NCI-H524 treated with DMSO at 0.1 percent for 48 hours (cell line): Measurements from ENCODE around the gene RNLS.
"Not testable (repeated sequence)": the region's sequence is repeated elsewhere in the genome, so short reads cannot be mapped to it uniquely, and the experiment has no call there.

Experiments
- DNase-seq: peaks from one replicate; lab custom pipeline; 2025; lab: John Stamatoyannopoulos, UW

RNLS gene

GRCh38 chr10:88293651-88294230 is 289.4 kb downstream of the RNLS start:
- no peak for DNase-seq

- no peak for DNase-seq
Measured at GRCh38 chr10:88293073-88293472, 290.0 kb downstream of the RNLS start.

GRCh38 chr10:88292185-88292514 is 291.0 kb downstream of the RNLS start:
- DNase-seq, result no peak

- DNase-seq, result no peak
Measured at GRCh38 chr10:88291289-88292184, 291.6 kb downstream of the RNLS start.

- DNase-seq, result no peak
Measured at GRCh38 chr10:88289342-88289741, 293.8 kb downstream of the RNLS start.

- no peak for DNase-seq
Measured at GRCh38 chr10:88288320-88289059, 294.6 kb downstream of the RNLS start.

- no peak for DNase-seq
Measured at GRCh38 chr10:88286030-88286429, 297.1 kb downstream of the RNLS start.

- no peak for DNase-seq
Measured at GRCh38 chr10:88281592-88282347, 301.3 kb downstream of the RNLS start.

GRCh38 chr10:88280518-88280917 is 302.6 kb downstream of the RNLS start:
- DNase-seq, result no peak

GRCh38 chr10:88278912-88279311 is 304.2 kb downstream of the RNLS start:
- DNase-seq, result no peak

- DNase-seq, result not testable (repeated sequence)
Measured at GRCh38 chr10:88276945-88277344, 306.2 kb downstream of the RNLS start.

- no peak for DNase-seq
Measured at GRCh38 chr10:88274286-88274685, 308.8 kb downstream of the RNLS start.

- no peak for DNase-seq
Measured at GRCh38 chr10:88273567-88273966, 309.6 kb downstream of the RNLS start.

- no peak for DNase-seq
Measured at GRCh38 chr10:88271761-88272543, 311.2 kb downstream of the RNLS start.

- no peak for DNase-seq
Measured at GRCh38 chr10:88270871-88271713, 312.0 kb downstream of the RNLS start.

GRCh38 chr10:88270061-88270808 is 312.9 kb downstream of the RNLS start:
- DNase-seq, result no peak

GRCh38 chr10:88262591-88263234 is 320.4 kb downstream of the RNLS start:
- DNase-seq, result no peak

- no peak for DNase-seq
Measured at GRCh38 chr10:88261152-88261551, 322.0 kb downstream of the RNLS start.
